K562 (cell line): ENCODE data around the gene SH3BP5L. TPM values are rescaled to one million over a fixed set of nuclear protein-coding genes. Genes with fewer than 3 reads are reported as not detected.
A peak's percentile ranks its signal among the peaks of the same experiment; 100 is the strongest.

Source experiments
- CCNT2 ChIP-seq: IDR thresholded peaks from 2 replicates; pipeline ENCODE4 v1.6.1; 2011; ENCODE audit warnings: borderline replicate concordance, low read depth, mild to moderate bottlenecking, moderate library complexity, mixed read lengths, low read length; ENCODE audit not compliant: insufficient read length; ENCODE audit errors: extremely low read depth
- CREM ChIP-seq: IDR thresholded peaks from 2 replicates; pipeline ENCODE4 v1.6.1; 2014; ENCODE audit warnings: antibody characterized with exemption, low read depth
- FOXM1 ChIP-seq, 2 experiments: fragments of 450-650 bp in 1 of 2; sonication (generic) in 1 of 2; formaldehyde crosslinking in 1 of 2; IDR thresholded peaks; 2 replicates each; pipeline versions ENCODE4 v1.6.1 to v1.9.0; 2017 to 2022; ENCODE audit warnings: low read depth in 2 of 2, mild to moderate bottlenecking in 2 of 2, missing genetic modification reagents in 1 of 2, moderate library complexity in 1 of 2
- FUS ChIP-seq: fragments of 200-400 bp; formaldehyde crosslinking; optimal IDR thresholded peaks from 2 replicates; pipeline ENCODE3; 2017; ENCODE audit warnings: low read depth, low read length
- HEY1 ChIP-seq: fragments of 250-450 bp; sonication (Bioruptor Pico); IDR thresholded peaks from 2 replicates; pipeline ENCODE4 v1.5.0; 2020; ENCODE audit warnings: mild to moderate bottlenecking, moderate library complexity, borderline replicate concordance
- IFI16 ChIP-seq: fragments of 250-450 bp; sonication (Bioruptor Pico); IDR thresholded peaks from 2 replicates; pipeline ENCODE4 v2.1.2; 2022; ENCODE audit warnings: mild to moderate bottlenecking, inconsistent platforms
- KDM2B ChIP-seq: fragments of 250-450 bp; sonication (Bioruptor Pico); IDR thresholded peaks from 2 replicates; pipeline ENCODE4 v1.8.0; 2021; ENCODE audit warnings: mild to moderate bottlenecking, moderate library complexity
- KDM5B ChIP-seq: fragments of 200-600 bp; sonication (generic); IDR thresholded peaks from 2 replicates; pipeline ENCODE4 v1.6.1; 2012; ENCODE audit warnings: low read depth, mild to moderate bottlenecking, moderate library complexity, low read length, control low read depth, inconsistent platforms; ENCODE audit not compliant: insufficient replicate concordance
- L3MBTL2 ChIP-seq: fragments of 450-650 bp; IDR thresholded peaks from 2 replicates; pipeline ENCODE4 v1.6.1; 2016; ENCODE audit warnings: mild to moderate bottlenecking, moderate library complexity
- PCBP2 ChIP-seq: fragments of 200-400 bp; formaldehyde crosslinking; IDR thresholded peaks from 2 replicates; pipeline ENCODE4 v1.6.1; 2018; ENCODE audit warnings: low read length, low read depth, mild to moderate bottlenecking, moderate library complexity; ENCODE audit not compliant: poor library complexity, severe bottlenecking
- PHB2 ChIP-seq: fragments of 450-650 bp; IDR thresholded peaks from 2 replicates; pipeline ENCODE4 v1.6.1; 2017; ENCODE audit warnings: low read depth
- PML ChIP-seq: IDR thresholded peaks from 2 replicates; pipeline ENCODE4 v1.6.1; 2012; ENCODE audit warnings: low read length, inconsistent platforms
- SMAD3 ChIP-seq: fragments of 450-650 bp; formaldehyde crosslinking; conservative IDR thresholded peaks from 2 replicates; pipeline ENCODE4 v1.4.0; 2020; ENCODE audit warnings: mild to moderate bottlenecking
- SMARCE1 ChIP-seq: fragments of 450-650 bp; IDR thresholded peaks from 2 replicates; pipeline ENCODE4 v1.7.1; 2016; ENCODE audit warnings: mild to moderate bottlenecking
- SREBF1 ChIP-seq: fragments of 150-350 bp; IDR thresholded peaks from 2 replicates; pipeline ENCODE4 v1.6.1; 2014; ENCODE audit warnings: antibody characterized with exemption, low read depth, low read length, borderline replicate concordance
- ZNF668 ChIP-seq: fragments of 250-450 bp; sonication (Bioruptor Pico); IDR thresholded peaks from 2 replicates; pipeline ENCODE4 v1.8.0; 2022; ENCODE audit warnings: mild to moderate bottlenecking, inconsistent platforms
- polyA plus RNA-seq, 8 experiments: library from polyadenylated mRNA; depleted of rRNA in 4 of 8; stranded (reverse) in 5 of 8; unstranded in 3 of 8; fragments of >200 nt; fragmentation: Nextera tagmentation in 2 of 8; fragmentation: Illumina TruSeq in 1 of 8; extraction: Ambion mirVana in 2 of 8; extraction: Trizol in 1 of 8; gene quantifications; 2 replicates each; pipeline versions ENCODE4 v1.2.1 to v1.2.3, GENCODE V29; 2011 to 2014; ENCODE audit warnings: inconsistent platforms in 1 of 8, missing spikeins in 1 of 8
- total RNA-seq, 7 experiments: library from RNA; depleted of rRNA in 6 of 7; stranded (reverse); fragments of >200 nt in 6 of 7; fragmentation: Illumina TruSeq in 2 of 7; extraction: Trizol in 2 of 7; gene quantifications; 2 replicates each; pipeline versions ENCODE4 v1.2.1 to v1.2.3, GENCODE V29; 2011 to 2021; ENCODE audit warnings: low replicate concordance in 1 of 7
- TF ChIP-seq, protein P1 (sequence below): fragments of 450-650 bp; IDR thresholded peaks from 2 replicates; pipeline ENCODE4 v1.6.1; 2016; ENCODE audit warnings: borderline replicate concordance
- TF ChIP-seq, protein P2 (sequence below): IDR thresholded peaks from 2 replicates; pipeline ENCODE4 v1.6.1; 2011; ENCODE audit not compliant: insufficient read length; ENCODE audit errors: extremely low read depth
- TF ChIP-seq, protein P3 (sequence below): sonication (generic); formaldehyde crosslinking; IDR thresholded peaks from 2 replicates; pipeline ENCODE4 v1.8.0; 2023; ENCODE audit warnings: mild to moderate bottlenecking, missing genetic modification reagents
- TF ChIP-seq, protein P4 (sequence below): sonication (generic); formaldehyde crosslinking; IDR thresholded peaks from 2 replicates; pipeline ENCODE4 v1.8.1; 2023; ENCODE audit warnings: mild to moderate bottlenecking, missing genetic modification reagents

SH3BP5L gene
- total and polyA plus RNA-seq, 9 of the 15 experiments (the other 6 are each of a cell fraction or from before 2014, with no cell fraction given) = 1.9 to 26.5 (median 15.8) TPM

DNA sequence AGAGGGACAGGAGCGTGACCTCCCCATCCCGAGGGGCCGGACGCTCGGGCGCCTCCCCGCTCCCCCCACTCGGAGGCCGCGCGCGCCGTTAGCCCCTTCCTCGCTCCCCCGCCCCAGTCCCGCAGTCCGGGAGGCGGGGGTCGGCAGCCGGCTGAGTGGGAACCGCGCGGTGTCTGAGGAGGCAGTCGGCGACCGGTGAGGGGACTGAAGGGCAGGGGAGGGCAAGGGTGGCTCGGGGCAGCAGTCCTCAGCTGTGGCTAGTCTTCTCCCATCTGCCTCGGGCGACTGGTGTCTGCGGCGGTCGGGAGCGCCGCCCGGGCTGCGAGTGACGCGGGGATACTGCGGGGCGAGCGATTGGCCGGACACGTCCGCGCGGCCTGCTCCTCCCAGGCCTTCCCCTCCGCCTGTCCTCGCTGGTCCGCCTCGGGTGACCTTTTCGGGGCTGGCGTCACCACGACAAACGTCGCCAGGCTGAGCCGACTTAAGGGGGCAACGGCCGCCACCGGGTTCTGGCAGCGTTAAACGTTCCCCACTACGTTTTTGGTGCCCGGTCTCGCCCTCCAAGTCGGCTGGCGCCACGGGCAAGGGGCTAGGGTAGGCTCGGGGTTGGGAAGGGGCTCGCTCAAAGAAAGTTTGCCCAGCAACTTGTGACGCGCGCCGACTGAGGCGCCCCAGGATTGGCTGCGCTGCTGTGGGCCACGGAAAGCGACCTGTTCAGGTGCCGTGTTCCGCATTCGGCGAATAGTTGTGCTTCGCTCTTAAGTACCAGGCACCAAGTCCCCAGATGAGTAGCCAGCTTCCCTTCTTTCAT is 12.8 kb upstream of the SH3BP5L start (continued):
- TF ChIP-seq SMARCE1 (peak; percentile 21; the same call in 1 of the 2 replicates), IFI16 (CRISPR knock-in tag) (peak; percentile 40; the same call in 1 of the 2 replicates), FUS (no peak), SREBF1 (peak; percentile 63; the same call in 1 of the 2 replicates), PHB2 (no peak), PCBP2 (no peak), CCNT2 (peak; percentile 75), ZNF668 (CRISPR knock-in tag) (no peak), PML (peak; percentile 31; the same call in 1 of the 2 replicates), KDM2B (CRISPR knock-in tag) (no peak), FOXM1 (IDR thresholded peaks at IDR 0.05; ENCODE audit: low read depth) (peak; percentile 68), FOXM1 (CRISPR knock-in tag; IDR thresholded peaks at IDR 0.05; ENCODE audit: low read depth) (peak; percentile 27; the same call in 1 of the 2 replicates), HEY1 (CRISPR knock-in tag) (no peak), SMAD3 (CRISPR knock-in tag) (no peak), CREM (peak; percentile 96), KDM5B (peak; percentile 12), L3MBTL2 (peak; percentile 82)
- TF ChIP-seq, protein P1, sequence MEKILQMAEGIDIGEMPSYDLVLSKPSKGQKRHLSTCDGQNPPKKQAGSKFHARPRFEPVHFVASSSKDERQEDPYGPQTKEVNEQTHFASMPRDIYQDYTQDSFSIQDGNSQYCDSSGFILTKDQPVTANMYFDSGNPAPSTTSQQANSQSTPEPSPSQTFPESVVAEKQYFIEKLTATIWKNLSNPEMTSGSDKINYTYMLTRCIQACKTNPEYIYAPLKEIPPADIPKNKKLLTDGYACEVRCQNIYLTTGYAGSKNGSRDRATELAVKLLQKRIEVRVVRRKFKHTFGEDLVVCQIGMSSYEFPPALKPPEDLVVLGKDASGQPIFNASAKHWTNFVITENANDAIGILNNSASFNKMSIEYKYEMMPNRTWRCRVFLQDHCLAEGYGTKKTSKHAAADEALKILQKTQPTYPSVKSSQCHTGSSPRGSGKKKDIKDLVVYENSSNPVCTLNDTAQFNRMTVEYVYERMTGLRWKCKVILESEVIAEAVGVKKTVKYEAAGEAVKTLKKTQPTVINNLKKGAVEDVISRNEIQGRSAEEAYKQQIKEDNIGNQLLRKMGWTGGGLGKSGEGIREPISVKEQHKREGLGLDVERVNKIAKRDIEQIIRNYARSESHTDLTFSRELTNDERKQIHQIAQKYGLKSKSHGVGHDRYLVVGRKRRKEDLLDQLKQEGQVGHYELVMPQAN = peak; percentile 44; the same call in 1 of the 2 replicates
- TF ChIP-seq, protein P2, sequence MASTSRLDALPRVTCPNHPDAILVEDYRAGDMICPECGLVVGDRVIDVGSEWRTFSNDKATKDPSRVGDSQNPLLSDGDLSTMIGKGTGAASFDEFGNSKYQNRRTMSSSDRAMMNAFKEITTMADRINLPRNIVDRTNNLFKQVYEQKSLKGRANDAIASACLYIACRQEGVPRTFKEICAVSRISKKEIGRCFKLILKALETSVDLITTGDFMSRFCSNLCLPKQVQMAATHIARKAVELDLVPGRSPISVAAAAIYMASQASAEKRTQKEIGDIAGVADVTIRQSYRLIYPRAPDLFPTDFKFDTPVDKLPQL = no peak
- TF ChIP-seq, protein P3, sequence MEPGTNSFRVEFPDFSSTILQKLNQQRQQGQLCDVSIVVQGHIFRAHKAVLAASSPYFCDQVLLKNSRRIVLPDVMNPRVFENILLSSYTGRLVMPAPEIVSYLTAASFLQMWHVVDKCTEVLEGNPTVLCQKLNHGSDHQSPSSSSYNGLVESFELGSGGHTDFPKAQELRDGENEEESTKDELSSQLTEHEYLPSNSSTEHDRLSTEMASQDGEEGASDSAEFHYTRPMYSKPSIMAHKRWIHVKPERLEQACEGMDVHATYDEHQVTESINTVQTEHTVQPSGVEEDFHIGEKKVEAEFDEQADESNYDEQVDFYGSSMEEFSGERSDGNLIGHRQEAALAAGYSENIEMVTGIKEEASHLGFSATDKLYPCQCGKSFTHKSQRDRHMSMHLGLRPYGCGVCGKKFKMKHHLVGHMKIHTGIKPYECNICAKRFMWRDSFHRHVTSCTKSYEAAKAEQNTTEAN = 0 out of 2 replicates have a peak, but pooled peaks have one; percentile 19
- TF ChIP-seq, protein P4, sequence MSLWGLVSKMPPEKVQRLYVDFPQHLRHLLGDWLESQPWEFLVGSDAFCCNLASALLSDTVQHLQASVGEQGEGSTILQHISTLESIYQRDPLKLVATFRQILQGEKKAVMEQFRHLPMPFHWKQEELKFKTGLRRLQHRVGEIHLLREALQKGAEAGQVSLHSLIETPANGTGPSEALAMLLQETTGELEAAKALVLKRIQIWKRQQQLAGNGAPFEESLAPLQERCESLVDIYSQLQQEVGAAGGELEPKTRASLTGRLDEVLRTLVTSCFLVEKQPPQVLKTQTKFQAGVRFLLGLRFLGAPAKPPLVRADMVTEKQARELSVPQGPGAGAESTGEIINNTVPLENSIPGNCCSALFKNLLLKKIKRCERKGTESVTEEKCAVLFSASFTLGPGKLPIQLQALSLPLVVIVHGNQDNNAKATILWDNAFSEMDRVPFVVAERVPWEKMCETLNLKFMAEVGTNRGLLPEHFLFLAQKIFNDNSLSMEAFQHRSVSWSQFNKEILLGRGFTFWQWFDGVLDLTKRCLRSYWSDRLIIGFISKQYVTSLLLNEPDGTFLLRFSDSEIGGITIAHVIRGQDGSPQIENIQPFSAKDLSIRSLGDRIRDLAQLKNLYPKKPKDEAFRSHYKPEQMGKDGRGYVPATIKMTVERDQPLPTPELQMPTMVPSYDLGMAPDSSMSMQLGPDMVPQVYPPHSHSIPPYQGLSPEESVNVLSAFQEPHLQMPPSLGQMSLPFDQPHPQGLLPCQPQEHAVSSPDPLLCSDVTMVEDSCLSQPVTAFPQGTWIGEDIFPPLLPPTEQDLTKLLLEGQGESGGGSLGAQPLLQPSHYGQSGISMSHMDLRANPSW = peak; percentile 62; the same call in 1 of the 2 replicates
